GM12878 (cell line): ENCODE data around the gene MYOM3. TPM values are rescaled to one million over a fixed set of nuclear protein-coding genes. Genes with fewer than 3 reads are reported as not detected.

ENCODE experiments used
- ASH2L ChIP-seq: fragments of 300-600, 200-600 bp; sonication (generic); IDR thresholded peaks from 2 replicates; pipeline ENCODE4 v1.6.1; 2017; ENCODE audit warnings: low read depth, mild to moderate bottlenecking, borderline replicate concordance
- BACH1 ChIP-seq: fragments of 450-650 bp; IDR thresholded peaks from 2 replicates; pipeline ENCODE4 v1.6.1; 2017; ENCODE audit warnings: mild to moderate bottlenecking, borderline replicate concordance
- CBX3 ChIP-seq: fragments of 200-600 bp; sonication (generic); IDR thresholded peaks from 2 replicates; pipeline ENCODE4 v1.6.1; 2016; ENCODE audit warnings: low read depth, borderline replicate concordance
- ESRRA ChIP-seq: IDR thresholded peaks from 2 replicates; pipeline ENCODE4 v1.6.1; 2012; ENCODE audit warnings: mild to moderate bottlenecking, low read length, improper control_type of control experiment
- EZH2 ChIP-seq: IDR thresholded peaks from 2 replicates; pipeline ENCODE4 v1.6.1; 2012; ENCODE audit warnings: low read depth, mild to moderate bottlenecking, control low read depth, inconsistent platforms, low read length, borderline replicate concordance; ENCODE audit not compliant: control insufficient read depth
- FOS ChIP-seq: IDR thresholded peaks from 3 replicates; pipeline ENCODE4 v1.6.1; 2011; ENCODE audit warnings: borderline replicate concordance; ENCODE audit not compliant: insufficient read length; ENCODE audit errors: extremely low read depth
- JUNB ChIP-seq: IDR thresholded peaks from 2 replicates; pipeline ENCODE4 v1.6.1; 2016; ENCODE audit warnings: antibody characterized with exemption, mild to moderate bottlenecking
- KDM1A ChIP-seq: fragments of 200-600 bp; sonication (generic); IDR thresholded peaks from 2 replicates; pipeline ENCODE4 v1.6.1; 2016; ENCODE audit warnings: borderline replicate concordance
- MAX ChIP-seq: IDR thresholded peaks from 2 replicates; pipeline ENCODE4 v1.6.1; 2012; ENCODE audit warnings: low read depth, low read length, improper control_type of control experiment
- SP1 ChIP-seq: IDR thresholded peaks from one replicate; pipeline ENCODE4 v1.6.1; 2011; ENCODE audit warnings: low read depth, low read length
- TAF1 ChIP-seq: IDR thresholded peaks from 2 replicates; pipeline ENCODE4 v1.6.1; 2011; ENCODE audit warnings: mild to moderate bottlenecking, low read depth, low read length, borderline replicate concordance
- ZNF207 ChIP-seq: fragments of 450-650 bp; IDR thresholded peaks from 2 replicates; pipeline ENCODE4 v1.6.1; 2014; ENCODE audit warnings: antibody characterized with exemption, mild to moderate bottlenecking, borderline replicate concordance
- ZNF217 ChIP-seq: fragments of 450-650 bp; IDR thresholded peaks from 2 replicates; pipeline ENCODE4 v1.6.1; 2017; ENCODE audit warnings: antibody characterized with exemption, mild to moderate bottlenecking
- polyA plus RNA-seq, 11 experiments: library from polyadenylated mRNA; depleted of rRNA in 4 of 11; unstranded in 6 of 11; stranded (reverse) in 5 of 11; fragments of >200 nt; fragmentation: Nextera tagmentation in 4 of 11; fragmentation: Illumina TruSeq in 1 of 11; extraction: Ambion mirVana in 4 of 11; extraction: Trizol in 1 of 11; gene quantifications; 1 replicate in 1 of 11; 2 replicates in 10 of 11; pipeline versions ENCODE4 v1.2.1 to v1.2.3, GENCODE V29; 2011 to 2016; ENCODE audit warnings: inconsistent platforms in 2 of 11, missing spikeins in 2 of 11, low read depth in 1 of 11
- total RNA-seq, 4 experiments: library from RNA; depleted of rRNA in 3 of 4; stranded (reverse); fragments of >200 nt in 3 of 4; fragmentation: Illumina TruSeq in 1 of 4; extraction: Trizol in 1 of 4; gene quantifications; 2 replicates each; pipeline versions ENCODE4 v1.2.1 to v1.2.3, GENCODE V29; 2013 to 2021
- TF ChIP-seq, protein P1 (sequence below): fragments of 450-650 bp; formaldehyde crosslinking; IDR thresholded peaks from 2 replicates; pipeline ENCODE4 v1.4.0; 2020; ENCODE audit warnings: mild to moderate bottlenecking, moderate library complexity
- TF ChIP-seq, protein P2 (sequence below): fragments of 450-650 bp; IDR thresholded peaks from 2 replicates; pipeline ENCODE4 v1.6.1; 2016; ENCODE audit warnings: mild to moderate bottlenecking, moderate library complexity, borderline replicate concordance

Gene MYOM3
- total and polyA plus RNA-seq, 10 of the 15 experiments (the other 5 are each of a cell fraction or from before 2014, with no cell fraction given): 0.06 TPM; not detected in 9

GRCh38 chr1:24155011-24155782, 43.3 kb upstream of the MYOM3 start (continued):
- TF ChIP-seq SP1: no peak
- TF ChIP-seq EZH2: no peak
- TF ChIP-seq, protein P1, sequence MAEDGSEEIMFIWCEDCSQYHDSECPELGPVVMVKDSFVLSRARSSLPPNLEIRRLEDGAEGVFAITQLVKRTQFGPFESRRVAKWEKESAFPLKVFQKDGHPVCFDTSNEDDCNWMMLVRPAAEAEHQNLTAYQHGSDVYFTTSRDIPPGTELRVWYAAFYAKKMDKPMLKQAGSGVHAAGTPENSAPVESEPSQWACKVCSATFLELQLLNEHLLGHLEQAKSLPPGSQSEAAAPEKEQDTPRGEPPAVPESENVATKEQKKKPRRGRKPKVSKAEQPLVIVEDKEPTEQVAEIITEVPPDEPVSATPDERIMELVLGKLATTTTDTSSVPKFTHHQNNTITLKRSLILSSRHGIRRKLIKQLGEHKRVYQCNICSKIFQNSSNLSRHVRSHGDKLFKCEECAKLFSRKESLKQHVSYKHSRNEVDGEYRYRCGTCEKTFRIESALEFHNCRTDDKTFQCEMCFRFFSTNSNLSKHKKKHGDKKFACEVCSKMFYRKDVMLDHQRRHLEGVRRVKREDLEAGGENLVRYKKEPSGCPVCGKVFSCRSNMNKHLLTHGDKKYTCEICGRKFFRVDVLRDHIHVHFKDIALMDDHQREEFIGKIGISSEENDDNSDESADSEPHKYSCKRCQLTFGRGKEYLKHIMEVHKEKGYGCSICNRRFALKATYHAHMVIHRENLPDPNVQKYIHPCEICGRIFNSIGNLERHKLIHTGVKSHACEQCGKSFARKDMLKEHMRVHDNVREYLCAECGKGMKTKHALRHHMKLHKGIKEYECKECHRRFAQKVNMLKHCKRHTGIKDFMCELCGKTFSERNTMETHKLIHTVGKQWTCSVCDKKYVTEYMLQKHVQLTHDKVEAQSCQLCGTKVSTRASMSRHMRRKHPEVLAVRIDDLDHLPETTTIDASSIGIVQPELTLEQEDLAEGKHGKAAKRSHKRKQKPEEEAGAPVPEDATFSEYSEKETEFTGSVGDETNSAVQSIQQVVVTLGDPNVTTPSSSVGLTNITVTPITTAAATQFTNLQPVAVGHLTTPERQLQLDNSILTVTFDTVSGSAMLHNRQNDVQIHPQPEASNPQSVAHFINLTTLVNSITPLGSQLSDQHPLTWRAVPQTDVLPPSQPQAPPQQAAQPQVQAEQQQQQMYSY (CRISPR knock-in tag): no peak
- no peak for TF ChIP-seq ESRRA
- TF ChIP-seq ASH2L: no peak
- no peak for TF ChIP-seq MAX
- no peak for TF ChIP-seq ZNF207
- no peak for TF ChIP-seq FOS
- no peak for TF ChIP-seq KDM1A
- TF ChIP-seq ZNF217: no peak
- no peak for TF ChIP-seq CBX3
- TF ChIP-seq BACH1: no peak
- TF ChIP-seq JUNB: no peak
- TF ChIP-seq, protein P2, sequence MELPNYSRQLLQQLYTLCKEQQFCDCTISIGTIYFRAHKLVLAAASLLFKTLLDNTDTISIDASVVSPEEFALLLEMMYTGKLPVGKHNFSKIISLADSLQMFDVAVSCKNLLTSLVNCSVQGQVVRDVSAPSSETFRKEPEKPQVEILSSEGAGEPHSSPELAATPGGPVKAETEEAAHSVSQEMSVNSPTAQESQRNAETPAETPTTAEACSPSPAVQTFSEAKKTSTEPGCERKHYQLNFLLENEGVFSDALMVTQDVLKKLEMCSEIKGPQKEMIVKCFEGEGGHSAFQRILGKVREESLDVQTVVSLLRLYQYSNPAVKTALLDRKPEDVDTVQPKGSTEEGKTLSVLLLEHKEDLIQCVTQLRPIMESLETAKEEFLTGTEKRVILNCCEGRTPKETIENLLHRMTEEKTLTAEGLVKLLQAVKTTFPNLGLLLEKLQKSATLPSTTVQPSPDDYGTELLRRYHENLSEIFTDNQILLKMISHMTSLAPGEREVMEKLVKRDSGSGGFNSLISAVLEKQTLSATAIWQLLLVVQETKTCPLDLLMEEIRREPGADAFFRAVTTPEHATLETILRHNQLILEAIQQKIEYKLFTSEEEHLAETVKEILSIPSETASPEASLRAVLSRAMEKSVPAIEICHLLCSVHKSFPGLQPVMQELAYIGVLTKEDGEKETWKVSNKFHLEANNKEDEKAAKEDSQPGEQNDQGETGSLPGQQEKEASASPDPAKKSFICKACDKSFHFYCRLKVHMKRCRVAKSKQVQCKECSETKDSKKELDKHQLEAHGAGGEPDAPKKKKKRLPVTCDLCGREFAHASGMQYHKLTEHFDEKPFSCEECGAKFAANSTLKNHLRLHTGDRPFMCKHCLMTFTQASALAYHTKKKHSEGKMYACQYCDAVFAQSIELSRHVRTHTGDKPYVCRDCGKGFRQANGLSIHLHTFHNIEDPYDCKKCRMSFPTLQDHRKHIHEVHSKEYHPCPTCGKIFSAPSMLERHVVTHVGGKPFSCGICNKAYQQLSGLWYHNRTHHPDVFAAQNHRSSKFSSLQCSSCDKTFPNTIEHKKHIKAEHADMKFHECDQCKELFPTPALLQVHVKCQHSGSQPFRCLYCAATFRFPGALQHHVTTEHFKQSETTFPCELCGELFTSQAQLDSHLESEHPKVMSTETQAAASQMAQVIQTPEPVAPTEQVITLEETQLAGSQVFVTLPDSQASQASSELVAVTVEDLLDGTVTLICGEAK: no peak
- TF ChIP-seq TAF1: no peak
